Measurements from ENCODE around the gene PRDX5.

The PRDX5 gene

DNA sequence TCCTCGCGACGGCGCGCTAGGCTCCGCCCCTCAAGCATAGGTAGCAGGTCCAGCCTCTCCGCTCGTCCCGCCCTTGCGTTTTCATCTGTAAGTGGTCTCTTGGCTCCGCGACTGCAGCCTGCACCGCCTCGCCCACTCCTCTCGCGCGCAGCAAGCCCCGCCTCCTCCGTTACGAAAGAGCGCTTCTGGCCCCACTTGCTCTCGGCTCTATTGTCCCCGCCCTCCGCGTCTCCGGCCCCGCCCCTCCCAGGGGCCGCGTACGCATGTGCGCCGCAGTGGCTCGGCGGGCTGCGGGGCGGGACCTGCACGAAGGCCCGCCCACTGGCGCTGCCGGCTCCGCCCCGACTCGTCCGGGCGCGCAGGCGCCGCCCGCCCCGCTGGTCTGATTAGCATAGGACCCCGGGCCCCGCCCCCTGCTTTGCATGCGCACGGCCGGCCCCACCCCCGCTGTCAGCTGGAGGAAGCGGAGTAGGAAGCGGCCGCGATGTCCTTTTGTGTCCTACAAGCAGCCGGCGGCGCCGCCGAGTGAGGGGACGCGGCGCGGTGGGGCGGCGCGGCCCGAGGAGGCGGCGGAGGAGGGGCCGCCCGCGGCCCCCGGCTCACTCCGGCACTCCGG is 12.7 kb upstream of the PRDX5 start, which contains the start of gene ESRRA (continued):
- TF ChIP-seq SP2 (tag by site-specific recombination; IDR thresholded peaks at IDR 0.05): peak; percentile 93
- TF ChIP-seq KLF9 (tag by site-specific recombination; IDR thresholded peaks at IDR 0.05; ENCODE audit: low read depth): peak; percentile 85
- no peak for TF ChIP-seq ZNF169 (tag by site-specific recombination; IDR thresholded peaks at IDR 0.05)
- no peak for TF ChIP-seq ZNF707 (tag by site-specific recombination; IDR thresholded peaks at IDR 0.05)
- no peak for TF ChIP-seq ZNF747 (tag by site-specific recombination; IDR thresholded peaks at IDR 0.05)
- no peak for TF ChIP-seq ZNF792 (tag by site-specific recombination; IDR thresholded peaks at IDR 0.05)
- TF ChIP-seq ZNF692 (tag by site-specific recombination; IDR thresholded peaks at IDR 0.05): no peak; the same call in 1 of the 2 replicates
- peak; percentile 45 for TF ChIP-seq ZNF341 (tag by site-specific recombination; IDR thresholded peaks at IDR 0.05; ENCODE audit: low read depth)
- no peak for TF ChIP-seq ZNF146 (tag by site-specific recombination; IDR thresholded peaks at IDR 0.05)
- TF ChIP-seq, protein P1, sequence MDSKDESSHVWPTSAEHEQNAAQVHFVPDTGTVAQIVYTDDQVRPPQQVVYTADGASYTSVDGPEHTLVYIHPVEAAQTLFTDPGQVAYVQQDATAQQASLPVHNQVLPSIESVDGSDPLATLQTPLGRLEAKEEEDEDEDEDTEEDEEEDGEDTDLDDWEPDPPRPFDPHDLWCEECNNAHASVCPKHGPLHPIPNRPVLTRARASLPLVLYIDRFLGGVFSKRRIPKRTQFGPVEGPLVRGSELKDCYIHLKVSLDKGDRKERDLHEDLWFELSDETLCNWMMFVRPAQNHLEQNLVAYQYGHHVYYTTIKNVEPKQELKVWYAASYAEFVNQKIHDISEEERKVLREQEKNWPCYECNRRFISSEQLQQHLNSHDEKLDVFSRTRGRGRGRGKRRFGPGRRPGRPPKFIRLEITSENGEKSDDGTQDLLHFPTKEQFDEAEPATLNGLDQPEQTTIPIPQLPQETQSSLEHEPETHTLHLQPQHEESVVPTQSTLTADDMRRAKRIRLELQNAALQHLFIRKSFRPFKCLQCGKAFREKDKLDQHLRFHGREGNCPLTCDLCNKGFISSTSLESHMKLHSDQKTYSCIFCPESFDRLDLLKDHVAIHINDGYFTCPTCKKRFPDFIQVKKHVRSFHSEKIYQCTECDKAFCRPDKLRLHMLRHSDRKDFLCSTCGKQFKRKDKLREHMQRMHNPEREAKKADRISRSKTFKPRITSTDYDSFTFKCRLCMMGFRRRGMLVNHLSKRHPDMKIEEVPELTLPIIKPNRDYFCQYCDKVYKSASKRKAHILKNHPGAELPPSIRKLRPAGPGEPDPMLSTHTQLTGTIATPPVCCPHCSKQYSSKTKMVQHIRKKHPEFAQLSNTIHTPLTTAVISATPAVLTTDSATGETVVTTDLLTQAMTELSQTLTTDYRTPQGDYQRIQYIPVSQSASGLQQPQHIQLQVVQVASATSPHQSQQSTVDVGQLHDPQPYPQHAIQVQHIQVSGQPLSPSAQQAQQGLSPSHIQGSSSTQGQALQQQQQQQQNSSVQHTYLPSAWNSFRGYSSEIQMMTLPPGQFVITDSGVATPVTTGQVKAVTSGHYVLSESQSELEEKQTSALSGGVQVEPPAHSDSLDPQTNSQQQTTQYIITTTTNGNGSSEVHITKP (tag by site-specific recombination; IDR thresholded peaks at IDR 0.05): no peak
- TF ChIP-seq ZNF394 (tag by site-specific recombination; IDR thresholded peaks at IDR 0.05; ENCODE audit: borderline replicate concordance): no peak
- no peak for TF ChIP-seq ZBTB6 (tag by site-specific recombination; IDR thresholded peaks at IDR 0.05)
- peak; percentile 56; the same call in 1 of the 2 replicates for TF ChIP-seq KLF8 (tag by site-specific recombination; IDR thresholded peaks at IDR 0.05)
- no peak for TF ChIP-seq ZNF513 (tag by site-specific recombination; IDR thresholded peaks at IDR 0.05)
- no peak for TF ChIP-seq ZNF433 (tag by site-specific recombination; IDR thresholded peaks at IDR 0.05; ENCODE audit: low read depth)
- TF ChIP-seq ZNF280D (tag by site-specific recombination; IDR thresholded peaks at IDR 0.05): no peak
- TF ChIP-seq OSR2 (tag by site-specific recombination; IDR thresholded peaks at IDR 0.05): no peak
- TF ChIP-seq ZNF791 (tag by site-specific recombination; IDR thresholded peaks at IDR 0.05): no peak
- no peak for TF ChIP-seq ZNF426 (tag by site-specific recombination; IDR thresholded peaks at IDR 0.05)
- no peak for TF ChIP-seq SETDB1 (IDR thresholded peaks at IDR 0.05; ENCODE audit: insufficient read length, low read length)
- TF ChIP-seq ZNF416 (tag by site-specific recombination; IDR thresholded peaks at IDR 0.05): no peak
- no peak for TF ChIP-seq GFI1B (tag by site-specific recombination; IDR thresholded peaks at IDR 0.05)
- no peak for TF ChIP-seq ZSCAN18 (tag by site-specific recombination; IDR thresholded peaks at IDR 0.05)
- TF ChIP-seq ZNF174 (tag by site-specific recombination; IDR thresholded peaks at IDR 0.05): no peak
- no peak for TF ChIP-seq PRDM1 (tag by site-specific recombination; IDR thresholded peaks at IDR 0.05)
- TF ChIP-seq ZBTB7A (tag by site-specific recombination; IDR thresholded peaks at IDR 0.05; ENCODE audit: low read depth): no peak
- no peak for TF ChIP-seq ZNF830 (tag by site-specific recombination; IDR thresholded peaks at IDR 0.05; ENCODE audit: low read depth)
- no peak for TF ChIP-seq ZNF626 (tag by site-specific recombination; IDR thresholded peaks at IDR 0.05)
- no peak for TF ChIP-seq GLIS2 (tag by site-specific recombination; IDR thresholded peaks at IDR 0.05)

Measured in HEK293 (cell line).